GM12878 (cell line): Measurements from ENCODE around the gene SFXN4. TPM values are rescaled to one million over a fixed set of nuclear protein-coding genes. Genes with fewer than 3 reads are reported as not detected.

ENCODE experiments used
- E2F8 ChIP-seq: fragments of 450-650 bp; IDR thresholded peaks from 2 replicates; pipeline ENCODE4 v1.6.1; 2018; ENCODE audit warnings: mild to moderate bottlenecking, low read depth, moderate library complexity; ENCODE audit not compliant: partially characterized antibody
- GATAD2B ChIP-seq: fragments of 450-650 bp; conservative IDR thresholded peaks from 2 replicates; pipeline ENCODE4 v1.6.1; 2017; ENCODE audit warnings: low read depth, mild to moderate bottlenecking, moderate library complexity
- JUND ChIP-seq: IDR thresholded peaks from 2 replicates; pipeline ENCODE4 v1.6.1; 2012; ENCODE audit warnings: low read depth, mild to moderate bottlenecking, low read length, improper control_type of control experiment, moderate library complexity
- KAT2A ChIP-seq: conservative IDR thresholded peaks from 2 replicates; pipeline ENCODE4 v1.6.1; 2011; ENCODE audit warnings: low read depth, low read length; ENCODE audit not compliant: control insufficient read depth
- KLF5 ChIP-seq: fragments of 450-650 bp; IDR thresholded peaks from 2 replicates; pipeline ENCODE4 v1.6.1; 2014; ENCODE audit warnings: mild to moderate bottlenecking; ENCODE audit not compliant: partially characterized antibody
- MTA3 ChIP-seq: IDR thresholded peaks from 2 replicates; pipeline ENCODE4 v1.6.1; 2012; ENCODE audit warnings: low read length, inconsistent platforms, borderline replicate concordance
- NKRF ChIP-seq: fragments of 450-650 bp; conservative IDR thresholded peaks from 2 replicates; pipeline ENCODE4 v1.6.1; 2017; ENCODE audit warnings: mild to moderate bottlenecking, moderate library complexity
- NR2C1 ChIP-seq: fragments of 450-650 bp; IDR thresholded peaks from 2 replicates; pipeline ENCODE4 v1.6.1; 2017; ENCODE audit warnings: antibody characterized with exemption, mild to moderate bottlenecking, moderate library complexity
- NR2F1 ChIP-seq: fragments of 450-650 bp; conservative IDR thresholded peaks from 2 replicates; pipeline ENCODE4 v1.6.1; 2017; ENCODE audit warnings: mild to moderate bottlenecking
- POLR2AphosphoS5 ChIP-seq: IDR thresholded peaks from 2 replicates; pipeline ENCODE4 v1.6.1; 2011; ENCODE audit warnings: mild to moderate bottlenecking, low read length, inconsistent platforms
- RB1 ChIP-seq: fragments of 450-650 bp; formaldehyde crosslinking; IDR thresholded peaks from 2 replicates; pipeline ENCODE4 v1.6.1; 2017; ENCODE audit warnings: mild to moderate bottlenecking, borderline replicate concordance
- REST ChIP-seq: IDR thresholded peaks from 2 replicates; pipeline ENCODE4 v1.6.1; 2012; ENCODE audit warnings: mild to moderate bottlenecking, low read depth, low read length
- SPI1 ChIP-seq: IDR thresholded peaks from 2 replicates; pipeline ENCODE4 v1.6.1; 2011; ENCODE audit warnings: low read depth, mild to moderate bottlenecking, low read length, moderate library complexity, borderline replicate concordance; ENCODE audit not compliant: insufficient read depth
- SREBF1 ChIP-seq: IDR thresholded peaks from 2 replicates; pipeline ENCODE4 v1.6.1; 2012; ENCODE audit warnings: mild to moderate bottlenecking, low read length
- SRF ChIP-seq, 2 experiments: IDR thresholded peaks; 2 replicates each; pipeline ENCODE4 v1.6.1; 2011; ENCODE audit warnings: low read depth in 2 of 2, low read length in 2 of 2, mild to moderate bottlenecking in 1 of 2, moderate library complexity in 1 of 2
- STAT1 ChIP-seq: fragments of 450-650 bp; conservative IDR thresholded peaks from 2 replicates; pipeline ENCODE4 v1.6.1; 2014; ENCODE audit warnings: antibody characterized with exemption, mild to moderate bottlenecking
- YY1 ChIP-seq: IDR thresholded peaks from 2 replicates; pipeline ENCODE4 v1.6.1; 2011; ENCODE audit warnings: low read depth, mild to moderate bottlenecking, low read length
- ZNF207 ChIP-seq: fragments of 450-650 bp; IDR thresholded peaks from 2 replicates; pipeline ENCODE4 v1.6.1; 2014; ENCODE audit warnings: antibody characterized with exemption, mild to moderate bottlenecking, borderline replicate concordance
- polyA plus RNA-seq, 11 experiments: library from polyadenylated mRNA; depleted of rRNA in 4 of 11; unstranded in 6 of 11; stranded (reverse) in 5 of 11; fragments of >200 nt; fragmentation: Nextera tagmentation in 4 of 11; fragmentation: Illumina TruSeq in 1 of 11; extraction: Ambion mirVana in 4 of 11; extraction: Trizol in 1 of 11; gene quantifications; 1 replicate in 1 of 11; 2 replicates in 10 of 11; pipeline versions ENCODE4 v1.2.1 to v1.2.3, GENCODE V29; 2011 to 2016; ENCODE audit warnings: inconsistent platforms in 2 of 11, missing spikeins in 2 of 11, low read depth in 1 of 11
- total RNA-seq, 4 experiments: library from RNA; depleted of rRNA in 3 of 4; stranded (reverse); fragments of >200 nt in 3 of 4; fragmentation: Illumina TruSeq in 1 of 4; extraction: Trizol in 1 of 4; gene quantifications; 2 replicates each; pipeline versions ENCODE4 v1.2.1 to v1.2.3, GENCODE V29; 2013 to 2021
- TF ChIP-seq, protein P1 (sequence below), 3 experiments: IDR thresholded peaks in 2 of 3; conservative IDR thresholded peaks in 1 of 3; 2 replicates each; pipeline ENCODE4 v1.5.1; 2011; ENCODE audit warnings: low read depth in 3 of 3, low read length in 3 of 3, mild to moderate bottlenecking in 3 of 3, control low read depth in 2 of 3, moderate library complexity in 2 of 3, inconsistent platforms in 1 of 3, mixed read lengths in 1 of 3; ENCODE audit not compliant: control insufficient read depth in 2 of 3, insufficient read depth in 1 of 3; ENCODE audit errors: extremely low read depth in 1 of 3

The SFXN4 gene
- total and polyA plus RNA-seq, 10 of the 15 experiments (the other 5 are each of a cell fraction or from before 2014, with no cell fraction given): 40.7 to 111 (median 48.8) TPM

DNA sequence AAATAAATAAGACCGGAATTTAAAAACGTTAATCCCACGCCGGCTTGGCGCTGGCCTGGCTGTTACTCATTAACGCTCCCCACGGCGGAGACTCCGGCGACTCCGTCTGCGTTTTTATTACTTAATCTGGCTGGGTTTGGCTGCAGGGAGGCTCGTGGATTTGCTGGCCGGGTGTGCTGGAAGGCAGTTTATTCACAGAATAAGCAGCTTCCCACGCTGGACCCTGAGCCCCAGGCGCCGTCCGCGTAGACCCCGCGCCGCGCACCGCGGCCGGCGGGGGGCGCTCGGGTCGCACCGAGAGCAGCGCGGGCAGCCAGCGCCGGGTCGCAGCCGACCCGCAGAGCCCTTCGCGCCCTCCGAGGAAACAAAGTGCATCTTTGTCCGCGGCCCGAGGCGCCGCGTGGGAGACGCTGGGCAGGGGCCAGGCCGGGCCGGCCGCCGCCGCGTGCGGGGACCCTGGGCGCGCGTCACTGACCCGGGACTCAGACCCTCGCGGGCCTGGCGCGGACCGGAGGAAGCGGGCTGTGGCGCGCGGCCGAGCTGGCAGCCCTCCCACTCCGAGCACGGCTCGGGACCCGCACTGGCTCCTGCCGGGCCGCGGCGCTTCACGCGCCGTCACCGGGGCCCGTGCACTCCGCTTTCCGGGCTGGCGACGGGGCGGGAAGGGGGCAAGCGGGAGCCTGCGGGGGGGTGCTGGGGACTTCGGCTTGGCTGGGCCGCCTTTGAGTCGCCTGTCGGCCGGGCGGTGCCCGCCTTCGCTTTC is 41.3 kb upstream of the SFXN4 start (continued):
- TF ChIP-seq KLF5: peak; percentile 27
- TF ChIP-seq, protein P1, sequence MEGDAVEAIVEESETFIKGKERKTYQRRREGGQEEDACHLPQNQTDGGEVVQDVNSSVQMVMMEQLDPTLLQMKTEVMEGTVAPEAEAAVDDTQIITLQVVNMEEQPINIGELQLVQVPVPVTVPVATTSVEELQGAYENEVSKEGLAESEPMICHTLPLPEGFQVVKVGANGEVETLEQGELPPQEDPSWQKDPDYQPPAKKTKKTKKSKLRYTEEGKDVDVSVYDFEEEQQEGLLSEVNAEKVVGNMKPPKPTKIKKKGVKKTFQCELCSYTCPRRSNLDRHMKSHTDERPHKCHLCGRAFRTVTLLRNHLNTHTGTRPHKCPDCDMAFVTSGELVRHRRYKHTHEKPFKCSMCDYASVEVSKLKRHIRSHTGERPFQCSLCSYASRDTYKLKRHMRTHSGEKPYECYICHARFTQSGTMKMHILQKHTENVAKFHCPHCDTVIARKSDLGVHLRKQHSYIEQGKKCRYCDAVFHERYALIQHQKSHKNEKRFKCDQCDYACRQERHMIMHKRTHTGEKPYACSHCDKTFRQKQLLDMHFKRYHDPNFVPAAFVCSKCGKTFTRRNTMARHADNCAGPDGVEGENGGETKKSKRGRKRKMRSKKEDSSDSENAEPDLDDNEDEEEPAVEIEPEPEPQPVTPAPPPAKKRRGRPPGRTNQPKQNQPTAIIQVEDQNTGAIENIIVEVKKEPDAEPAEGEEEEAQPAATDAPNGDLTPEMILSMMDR (IDR thresholded peaks at IDR 0.05 in 2 of 3, conservative IDR thresholded peaks at IDR 0.05 in 1 of 3; ENCODE audit: control insufficient read depth in 2 of 3, extremely low read depth in 1 of 3, insufficient read depth in 1 of 3, low read depth in 3 of 3, low read length in 3 of 3): peak; percentile 54 to 79 (median 77); a peak in 5 of 6 replicates
- TF ChIP-seq NR2F1: peak; percentile 85
- 0 out of 2 replicates have a peak, but pooled peaks have one; percentile 46 for TF ChIP-seq STAT1
- TF ChIP-seq NKRF: peak; percentile 63
- no peak for TF ChIP-seq KAT2A
- TF ChIP-seq REST: no peak
- TF ChIP-seq MTA3: no peak
- no peak for TF ChIP-seq SPI1
- TF ChIP-seq YY1: peak; percentile 62
- TF ChIP-seq ZNF207: no peak
- peak; percentile 92 for TF ChIP-seq GATAD2B
- TF ChIP-seq SRF (IDR thresholded peaks at IDR 0.05; ENCODE audit: low read depth in 2 of 2, low read length in 2 of 2): peak in 1 of 2 experiments; percentile 41; a peak in 1 of 4 replicates
- no peak for TF ChIP-seq E2F8
- 0 out of 2 replicates have a peak, but pooled peaks have one; percentile 4 for TF ChIP-seq JUND
- no peak; the same call in 1 of the 2 replicates for TF ChIP-seq POLR2AphosphoS5
- peak; percentile 92; the same call in 1 of the 2 replicates for TF ChIP-seq RB1
- TF ChIP-seq NR2C1: peak; percentile 37
- no peak for TF ChIP-seq SREBF1
